Natural killer cell (primary cell): ENCODE measurements around the gene ZNF43. TPM values are rescaled to one million over a fixed set of nuclear protein-coding genes. Genes with fewer than 3 reads are reported as not detected.
"Not testable (repeated sequence)": the region's sequence is repeated elsewhere in the genome, so short reads cannot be mapped to it uniquely, and the experiment has no call there.

Source experiments
- ATAC-seq, 3 donors: fragments of 150-1000 bp in 2 of 3; fragments of 200-7000 bp in 1 of 3; cut with Tn5 transposase; 1 replicate in 1 of 3; 2 replicates in 2 of 3; pipeline ENCODE4 v1.10.0; 2021; ENCODE audit warnings: mild to moderate bottlenecking in 2 of 3, moderate library complexity in 2 of 3
- DNase-seq, 2 donors: peaks; one replicate each; pipeline versions ENCODE4 v3.0.0 to v3.0.0-alpha.2; 2013 to 2021; ENCODE audit warnings: mixed read lengths in 1 of 2
- H3K27ac ChIP-seq: one replicate; pipeline ENCODE4 v1.5.1; 2013; ENCODE audit warnings: mild to moderate bottlenecking, low read length
- H3K27me3 ChIP-seq: one replicate; pipeline ENCODE4 v1.6.1; 2013; ENCODE audit warnings: low read length; ENCODE audit not compliant: control insufficient read depth, insufficient read depth
- H3K36me3 ChIP-seq: one replicate; pipeline ENCODE4 v1.6.1; 2013; ENCODE audit warnings: low read length; ENCODE audit not compliant: control insufficient read depth, insufficient read depth
- H3K4me1 ChIP-seq: one replicate; pipeline ENCODE4 v1.6.1; 2013; ENCODE audit warnings: low read length; ENCODE audit not compliant: control insufficient read depth, insufficient read depth
- H3K4me3 ChIP-seq: one replicate; pipeline ENCODE4 v1.5.1; 2013; ENCODE audit warnings: low read length
- H3K9me3 ChIP-seq: one replicate; pipeline ENCODE4 v1.6.1; 2013; ENCODE audit warnings: low read length; ENCODE audit not compliant: control insufficient read depth, insufficient read depth
- H3K27ac Mint-ChIP-seq, 2 donors: one replicate each; pipeline ENCODE4 v1.8.0; 2022; ENCODE audit warnings: mild to moderate bottlenecking in 2 of 2, mixed read lengths in 2 of 2, moderate library complexity in 1 of 2
- H3K27me3 Mint-ChIP-seq, 2 donors: one replicate each; pipeline ENCODE4 v1.8.0; 2022; ENCODE audit warnings: low read depth in 2 of 2, mixed read lengths in 2 of 2
- H3K36me3 Mint-ChIP-seq: one replicate; pipeline ENCODE4 v1.8.0; 2022; ENCODE audit warnings: mixed read lengths
- H3K4me1 Mint-ChIP-seq, 2 donors: one replicate each; pipeline ENCODE4 v1.8.0; 2022; ENCODE audit warnings: mixed read lengths in 2 of 2
- H3K4me3 Mint-ChIP-seq: one replicate; pipeline ENCODE4 v1.8.0; 2022; ENCODE audit warnings: mild to moderate bottlenecking, moderate library complexity, mixed read lengths
- H3K9me3 Mint-ChIP-seq, 2 donors: one replicate each; pipeline ENCODE4 v1.8.0; 2022; ENCODE audit warnings: mixed read lengths in 2 of 2
- CTCF ChIP-seq: fragments of 200-600 bp; IDR thresholded peaks from one replicate; pipeline ENCODE4 v1.8.0; 2022; ENCODE audit warnings: antibody characterized with exemption
- WGBS: methylation state at CpG from one replicate; pipeline ENCODE4 v1.1.7; 2013; ENCODE audit warnings: missing lambda C conversion rate; ENCODE audit not compliant: insufficient coverage; 5-methylcytosine and 5-hydroxymethylcytosine counted together
- intact Hi-C: fragments of 100-400 bp; cut with micrococcal nuclease; formaldehyde crosslinking; loops from one replicate; pipeline ENCODE4 v1.14.2; 2022
- total RNA-seq, 4 donors: library from RNA; stranded (reverse); fragments of 120-200 nt in 1 of 4; gene quantifications; one replicate each; pipeline versions ENCODE4 v1.2.3 to v1.2.4, GENCODE V29; 2013 to 2022

Gene ZNF43
- total RNA-seq, 3 donors from 2014 or later (not counting 1 experiment from before 2014, with no cell fraction given) = 21.6 to 36.8 (median 31.0) TPM

DNA sequence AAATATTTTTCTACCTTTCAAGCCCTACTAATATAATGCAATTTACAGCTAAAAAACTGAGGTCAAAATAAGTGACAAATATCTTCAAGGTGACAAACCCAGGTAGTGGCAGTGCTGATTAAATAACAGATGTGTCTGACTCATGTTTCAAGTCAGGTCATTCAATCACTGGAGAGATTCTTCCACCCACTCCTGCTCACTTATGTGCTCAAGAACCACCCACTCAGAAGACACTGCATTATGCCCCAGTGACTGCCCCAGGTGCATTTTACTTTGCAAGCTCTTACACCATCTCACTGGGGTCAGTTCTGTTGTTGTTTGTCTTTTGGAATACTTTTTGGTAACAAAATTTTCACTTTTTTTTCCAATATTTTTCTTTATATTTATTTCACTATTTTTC lies 70.8 kb downstream of the ZNF43 start:
- Mint-ChIP-seq H3K4me1 (peaks cover 36 to 39% of the 10 kb centered on the region in 2 donors), H3K36me3 (no peaks in the 10 kb centered on the region)
- no peak for TF ChIP-seq CTCF

GRCh38 chr19:21761547-21761946 lies 74.4 kb downstream of the ZNF43 start:
- intact Hi-C loops = loop anchor here (10.0 kb wide), 1 partner anchor 257 kb away; the partner anchor contains the start of gene ZNF429
- H3K27me3 Mint-ChIP-seq, H3K36me3 Mint-ChIP-seq, H3K27me3 ChIP-seq, H3K4me3 ChIP-seq, H3K9me3 ChIP-seq, H3K27ac ChIP-seq, DNase-seq, H3K9me3 Mint-ChIP-seq, H3K4me1 ChIP-seq, H3K4me3 Mint-ChIP-seq: not testable (repeated sequence)
- 25% methylated on average over 1 of the region's 2 CpGs for WGBS
- peak overlapping the region; percentile 64 to 68 for H3K27ac Mint-ChIP-seq
- peaks cover 47 to 49% of the 10 kb centered on the region in 2 donors for H3K4me1 Mint-ChIP-seq
- peak in 2 of 3 donors; percentile 44 to 55 for ATAC-seq
- H3K36me3 ChIP-seq = peaks cover 17% of the 10 kb centered on the region

More for the DNA sequence above, 70.8 kb downstream of the ZNF43 start:
- Histone ChIP-seq H3K27me3 (no peaks in the 10 kb centered on the region), H3K4me3 (no peak overlapping the region), H3K36me3 (peaks cover 8% of the 10 kb centered on the region), H3K4me1 (peaks cover 6% of the 10 kb centered on the region), H3K27ac (no peak overlapping the region), H3K9me3 (no peaks in the 10 kb centered on the region)
- Mint-ChIP-seq H3K27me3 (no peaks in the 10 kb centered on the region), H3K9me3 (no peaks in the 10 kb centered on the region), H3K4me3 (peak overlapping the region; percentile 21), H3K27ac (peak overlapping the region in 1 of 2 donors; percentile 94)
- intact Hi-C loops = loop anchor here (10.0 kb wide), 1 partner anchor 260 kb away; the partner anchor contains the start of gene ZNF429
- ATAC-seq = no peak
- DNase-seq = no peak

- Histone ChIP-seq H3K9me3 (no peaks in the 10 kb centered on the region), H3K36me3 (peaks cover 18% of the 10 kb centered on the region), H3K4me1 (no peaks in the 10 kb centered on the region), H3K4me3 (no peak overlapping the region), H3K27me3 (no peaks in the 10 kb centered on the region), H3K27ac (no peak overlapping the region)
- intact Hi-C loops = no loop called here
- 97% methylated on average over 3 of the region's 3 CpGs for whole genome bisulfite sequencing
- Mint-ChIP-seq H3K27ac (no peak overlapping the region), H3K9me3 (peaks cover 0 to 5% of the 10 kb centered on the region in 2 donors), H3K27me3 (no peaks in the 10 kb centered on the region), H3K4me1 (peaks cover 38 to 51% of the 10 kb centered on the region in 2 donors), H3K36me3 (peaks cover 14% of the 10 kb centered on the region), H3K4me3 (no peak overlapping the region)
- peak in 1 of 2 donors; percentile 9 for DNase-seq
- ATAC-seq = no peak
- TF ChIP-seq CTCF = no peak
Measured at GRCh38 chr19:21758296-21758695, 77.7 kb downstream of the ZNF43 start.

DNA sequence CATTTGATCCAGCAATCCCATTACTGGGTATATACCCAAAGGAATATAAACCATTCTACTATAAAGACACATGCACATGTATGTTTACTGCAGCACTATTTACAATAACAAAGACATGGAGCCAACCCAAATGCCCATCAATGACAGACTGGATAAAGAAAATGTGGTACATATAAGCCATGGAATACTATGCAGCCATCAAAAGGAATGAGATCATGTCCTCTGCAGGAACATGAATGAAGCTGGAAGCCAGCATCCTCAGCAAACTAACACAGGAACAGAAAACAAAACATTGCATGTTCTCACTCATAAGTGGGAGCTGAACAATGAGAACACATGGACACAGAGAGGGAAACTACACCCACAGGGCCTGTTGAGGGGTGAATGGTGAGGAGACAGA lies 80.4 kb downstream of the ZNF43 start:
- intact Hi-C loops, H3K27ac ChIP-seq, H3K9me3 Mint-ChIP-seq, H3K9me3 ChIP-seq, H3K4me3 ChIP-seq, H3K4me3 Mint-ChIP-seq, ATAC-seq, H3K4me1 ChIP-seq, H3K27me3 ChIP-seq, H3K27me3 Mint-ChIP-seq, DNase-seq: not testable (repeated sequence)
- peak overlapping the region in 1 of 2 donors; percentile 5 for H3K27ac Mint-ChIP-seq
- H3K36me3 ChIP-seq = peaks cover 34% of the 10 kb centered on the region
- peaks cover 25 to 37% of the 10 kb centered on the region in 2 donors for H3K4me1 Mint-ChIP-seq
- peaks cover 23% of the 10 kb centered on the region for H3K36me3 Mint-ChIP-seq

Other genes starting within 250 kb of the ZNF43 start
- 10 to 100 TPM in 1 of 3 donors, 1 to 10 TPM in 2; 7.9 to 16.9 (median 9.5) TPM for gene ZNF100, start 68.6 kb downstream of the ZNF43 start, total RNA-seq
- 1 to 10 TPM in 2 of 3 donors, under 1 TPM in 1; 0.98 to 1.9 (median 1.2) TPM for gene ZNF208, start 174.8 kb upstream of the ZNF43 start, total RNA-seq
- gene ZNF257, start 216.3 kb upstream of the ZNF43 start, total RNA-seq = 1 to 10 TPM; 1.7 to 4.0 (median 3.6) TPM